Renal cortex interstitium (tissue), 15 donors: ENCODE data around the gene TTBK2. TPM values are rescaled to one million over a fixed set of nuclear protein-coding genes. Genes with fewer than 3 reads are reported as not detected.
"Not testable (repeated sequence)": the region's sequence is repeated elsewhere in the genome, so short reads cannot be mapped to it uniquely, and the experiment has no call there.

ENCODE experiments used
- DNase-seq, 11 donors: peaks; one replicate each; pipeline ENCODE4 v3.0.0-alpha.2; 2013; ENCODE audit warnings: low read depth in 9 of 11, low spot score in 4 of 11; ENCODE audit errors: extremely low read depth in 1 of 11
- long read RNA-seq, 16 experiments: transcript quantifications; one replicate each; lab custom pipeline, GENCODE V29; 2026
- polyA plus RNA-seq, 3 donors: library from polyadenylated mRNA; unstranded; fragments of 120-200 nt; gene quantifications; one replicate each; pipeline ENCODE4 v1.2.1, GENCODE V29; 2013; ENCODE audit not compliant: insufficient read length in 3 of 3

TTBK2 gene
- 10 to 100 TPM in 2 of 3 donors, 1 to 10 TPM in 1; 9.7 to 11.7 (median 10.8) TPM for polyA plus RNA-seq
- long read RNA-seq, donor 1 = 0 reads
- long read RNA-seq, donor 2 = 0 reads
- long read RNA-seq, donor 3 = 0 reads
- long read RNA-seq, donor 4, partial matches to known transcripts = 0 of 1 reads
- long read RNA-seq, donor 4, other reads (novel, unspliced or antisense) = 0 of 1 reads
- long read RNA-seq, donor 5 = 0 reads
- long read RNA-seq, donor 6 = 0 reads
- long read RNA-seq, donor 7 = 0 reads
- long read RNA-seq, donor 8 = 0 reads
- long read RNA-seq, donor 9 = 0 reads
- long read RNA-seq, donor 10 = 0 reads
- long read RNA-seq, donor 11 = 0 reads
- long read RNA-seq, donor 12 = 0 reads
- long read RNA-seq, donor 13 = 0 reads
- long read RNA-seq, donor 14 = 0 reads
- long read RNA-seq, donor 15 = 0 reads
- long read RNA-seq, donor 16, full-length matches to known transcripts = 2 of 7 reads
- long read RNA-seq, donor 16, partial matches to known transcripts = 5 of 7 reads
- long read RNA-seq, donor 16, other reads (novel, unspliced or antisense) = 0 of 7 reads

- DNase-seq = peak; percentile 96 to 99 (median 98)
These were observed at the start of gene TTBK2 for GRCh38 chr15:42920519-42921341. TTBK2 (minus strand) TSS chr15:42920778; CDS start chr15:42878617, 42,161 bp downstream.

- DNase-seq = peak in 1 of 11 donors; percentile 13
These were observed 43.9 kb upstream of the TTBK2 start for GRCh38 chr15:42964476-42964875.

GRCh38 chr15:42955518-42955917, 34.9 kb upstream of the TTBK2 start:
- no peak for DNase-seq

- no peak for DNase-seq
These were observed 33.7 kb upstream of the TTBK2 start for GRCh38 chr15:42954291-42954690.

GRCh38 chr15:42948898-42949297, 28.3 kb upstream of the TTBK2 start:
- not testable (repeated sequence) for DNase-seq

- no peak for DNase-seq
These were observed 19.9 kb upstream of the TTBK2 start for GRCh38 chr15:42940527-42940926.

- no peak for DNase-seq
These were observed 19.3 kb upstream of the TTBK2 start for GRCh38 chr15:42939841-42940240.

GRCh38 chr15:42937143-42937542, 16.6 kb upstream of the TTBK2 start:
- DNase-seq = no peak

- DNase-seq = no peak
These were observed 13.5 kb upstream of the TTBK2 start for GRCh38 chr15:42933886-42934667.

- no peak for DNase-seq
These were observed 12.4 kb upstream of the TTBK2 start for GRCh38 chr15:42932833-42933515.

GRCh38 chr15:42931702-42932486, 11.3 kb upstream of the TTBK2 start:
- no peak for DNase-seq

- DNase-seq = no peak
These were observed 8.8 kb upstream of the TTBK2 start for GRCh38 chr15:42929306-42929848.

GRCh38 chr15:42921342-42921731, 759 bp upstream of the TTBK2 start:
- DNase-seq = peak in 3 of 11 donors; percentile 2 to 18 (median 3)

- DNase-seq = peak in 6 of 11 donors; percentile 17 to 36 (median 28)
These were observed 619 bp downstream of the TTBK2 start for GRCh38 chr15:42919799-42920518.

- no peak for DNase-seq
These were observed 1.3 kb downstream of the TTBK2 start for GRCh38 chr15:42919308-42919707.

- no peak for DNase-seq
These were observed 2.5 kb downstream of the TTBK2 start for GRCh38 chr15:42918047-42918446.
